PC-9 (cell line): ENCODE measurements around the gene MACROD2.

ENCODE experiments used
- EZH2 ChIP-seq: fragments of 200-600 bp; sonication (generic); IDR thresholded peaks from 2 replicates; pipeline ENCODE4 v1.8.0; 2017; ENCODE audit warnings: antibody characterized with exemption, low read depth
- TF ChIP-seq, protein P1 (sequence below): fragments of 200-600 bp; sonication (generic); conservative IDR thresholded peaks from 2 replicates; pipeline ENCODE4 v1.6.1; 2017; ENCODE audit warnings: mixed run types, antibody characterized with exemption, mild to moderate bottlenecking, moderate library complexity

DNA sequence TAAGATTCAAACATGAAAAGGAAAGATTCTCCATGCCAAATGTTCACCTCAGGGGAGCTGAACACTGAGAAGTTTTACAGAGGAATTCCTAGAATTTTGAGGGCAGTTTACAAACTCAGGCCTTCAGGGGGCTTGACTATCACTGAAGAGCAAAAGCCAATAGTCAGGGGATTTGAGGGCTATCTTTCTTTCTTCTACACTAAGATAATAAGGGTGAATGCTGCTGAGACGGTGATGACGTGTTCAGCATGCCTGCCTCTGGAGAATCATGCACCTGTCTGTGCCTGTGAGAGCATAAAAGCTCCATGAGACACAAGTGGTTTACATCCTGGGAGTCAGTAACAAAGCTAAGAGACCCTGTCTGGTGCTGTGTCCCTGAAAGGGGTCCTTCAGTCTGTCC is 1492.4 kb downstream of the MACROD2 start:
- TF ChIP-seq, protein P1, sequence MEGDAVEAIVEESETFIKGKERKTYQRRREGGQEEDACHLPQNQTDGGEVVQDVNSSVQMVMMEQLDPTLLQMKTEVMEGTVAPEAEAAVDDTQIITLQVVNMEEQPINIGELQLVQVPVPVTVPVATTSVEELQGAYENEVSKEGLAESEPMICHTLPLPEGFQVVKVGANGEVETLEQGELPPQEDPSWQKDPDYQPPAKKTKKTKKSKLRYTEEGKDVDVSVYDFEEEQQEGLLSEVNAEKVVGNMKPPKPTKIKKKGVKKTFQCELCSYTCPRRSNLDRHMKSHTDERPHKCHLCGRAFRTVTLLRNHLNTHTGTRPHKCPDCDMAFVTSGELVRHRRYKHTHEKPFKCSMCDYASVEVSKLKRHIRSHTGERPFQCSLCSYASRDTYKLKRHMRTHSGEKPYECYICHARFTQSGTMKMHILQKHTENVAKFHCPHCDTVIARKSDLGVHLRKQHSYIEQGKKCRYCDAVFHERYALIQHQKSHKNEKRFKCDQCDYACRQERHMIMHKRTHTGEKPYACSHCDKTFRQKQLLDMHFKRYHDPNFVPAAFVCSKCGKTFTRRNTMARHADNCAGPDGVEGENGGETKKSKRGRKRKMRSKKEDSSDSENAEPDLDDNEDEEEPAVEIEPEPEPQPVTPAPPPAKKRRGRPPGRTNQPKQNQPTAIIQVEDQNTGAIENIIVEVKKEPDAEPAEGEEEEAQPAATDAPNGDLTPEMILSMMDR, result no peak
- TF ChIP-seq EZH2, result no peak
